CD14-positive monocyte (primary cell): ENCODE measurements around the gene TAS1R3. TPM values are rescaled to one million over a fixed set of nuclear protein-coding genes. Genes with fewer than 3 reads are reported as not detected.

Source experiments
- DNase-seq, 3 donors: peaks; one replicate each; pipeline ENCODE4 v3.0.0-alpha.2; 2011 to 2022
- H2AFZ ChIP-seq: 2 replicates; pipeline ENCODE4 v1.6.0; 2012; ENCODE audit warnings: mild to moderate bottlenecking, low read depth, low read length, inconsistent platforms; ENCODE audit not compliant: insufficient read depth, poor library complexity, severe bottlenecking
- H3K27ac ChIP-seq, 2 donors: 1 replicate in 1 of 2; 2 replicates in 1 of 2; pipeline ENCODE4 v1.5.1; 2012 to 2013; ENCODE audit warnings: low read length in 2 of 2, control low read depth in 1 of 2, inconsistent platforms in 1 of 2, low read depth in 1 of 2, mild to moderate bottlenecking in 1 of 2
- H3K27me3 ChIP-seq, 2 donors: one replicate each; pipeline versions ENCODE4 v1.6.0 to v1.6.1; 2011 to 2013; ENCODE audit warnings: low read length in 2 of 2; ENCODE audit not compliant: control insufficient read depth in 2 of 2, insufficient read depth in 2 of 2
- H3K36me3 ChIP-seq, 2 donors: replicated peaks in 1 of 2; 1 replicate in 1 of 2; 2 replicates in 1 of 2; pipeline versions ENCODE4 v1.5.1 to v1.6.1; 2012 to 2013; ENCODE audit warnings: low read length in 2 of 2, control low read depth in 1 of 2, inconsistent platforms in 1 of 2, mild to moderate bottlenecking in 1 of 2; ENCODE audit not compliant: insufficient read depth in 2 of 2, control insufficient read depth in 1 of 2
- H3K4me1 ChIP-seq, 2 donors: 1 replicate in 1 of 2; 2 replicates in 1 of 2; pipeline versions ENCODE4 v1.5.1 to v1.6.1; 2012 to 2013; ENCODE audit warnings: low read length in 2 of 2, control low read depth in 1 of 2, inconsistent platforms in 1 of 2, mild to moderate bottlenecking in 1 of 2, moderate library complexity in 1 of 2; ENCODE audit not compliant: insufficient read depth in 2 of 2, control insufficient read depth in 1 of 2
- H3K4me2 ChIP-seq: replicated peaks from 2 replicates; pipeline ENCODE3; 2012; ENCODE audit warnings: low read length, moderate library complexity, mild to moderate bottlenecking; ENCODE audit not compliant: poor library complexity, severe bottlenecking; ENCODE audit errors: extremely low read depth
- H3K4me3 ChIP-seq, 3 experiments: fragments of 200-600 bp in 1 of 3; sonication (generic) in 1 of 3; replicated peaks in 1 of 3; 1 replicate in 2 of 3; 2 replicates in 1 of 3; pipeline ENCODE4 v1.5.1; 2011 to 2013; ENCODE audit warnings: low read length in 3 of 3, mild to moderate bottlenecking in 3 of 3, control low read depth in 2 of 3, low read depth in 2 of 3, inconsistent platforms in 1 of 3, moderate library complexity in 1 of 3
- H3K79me2 ChIP-seq: 2 replicates; pipeline ENCODE4 v1.6.0; 2012; ENCODE audit warnings: mild to moderate bottlenecking, control low read depth, inconsistent platforms, low read length, moderate library complexity; ENCODE audit not compliant: insufficient read depth
- H3K9ac ChIP-seq: 2 replicates; pipeline ENCODE4 v1.6.0; 2017; ENCODE audit warnings: low read length, mild to moderate bottlenecking; ENCODE audit not compliant: insufficient read depth, poor library complexity, severe bottlenecking
- H3K9me3 ChIP-seq, 2 donors: replicated peaks in 1 of 2; 1 replicate in 1 of 2; 2 replicates in 1 of 2; pipeline versions ENCODE4 v1.5.1 to v1.6.1; 2012 to 2013; ENCODE audit warnings: low read length in 2 of 2, control low read depth in 1 of 2; ENCODE audit not compliant: control insufficient read depth in 1 of 2, insufficient read depth in 1 of 2
- H4K20me1 ChIP-seq: 2 replicates; pipeline ENCODE4 v1.6.0; 2012; ENCODE audit warnings: mild to moderate bottlenecking, low read length, control low read depth, moderate library complexity; ENCODE audit not compliant: insufficient read depth
- H3K27ac Mint-ChIP-seq, 7 donors: one replicate each; pipeline ENCODE4 v1.8.0; 2020; ENCODE audit warnings: mild to moderate bottlenecking in 7 of 7, mixed read lengths in 7 of 7, moderate library complexity in 6 of 7, inconsistent platforms in 2 of 7
- H3K27me3 Mint-ChIP-seq, 3 donors: one replicate each; pipeline ENCODE4 v1.8.0; 2021 to 2022; ENCODE audit warnings: low read depth in 3 of 3, mild to moderate bottlenecking in 3 of 3, mixed read lengths in 3 of 3, moderate library complexity in 3 of 3, inconsistent platforms in 1 of 3
- H3K36me3 Mint-ChIP-seq, 2 donors: one replicate each; pipeline ENCODE4 v1.8.0; 2020; ENCODE audit warnings: mixed read lengths in 2 of 2, inconsistent platforms in 1 of 2, mild to moderate bottlenecking in 1 of 2
- H3K4me1 Mint-ChIP-seq: one replicate; pipeline ENCODE4 v1.8.0; 2020; ENCODE audit warnings: mild to moderate bottlenecking, mixed read lengths
- H3K4me3 Mint-ChIP-seq, 2 donors: one replicate each; pipeline ENCODE4 v1.8.0; 2020; ENCODE audit warnings: mild to moderate bottlenecking in 2 of 2, mixed read lengths in 2 of 2, moderate library complexity in 1 of 2
- H3K9me3 Mint-ChIP-seq, 7 donors: one replicate each; pipeline ENCODE4 v1.8.0; 2020 to 2022; ENCODE audit warnings: mixed read lengths in 7 of 7, mild to moderate bottlenecking in 6 of 7, moderate library complexity in 6 of 7, inconsistent platforms in 2 of 7
- WGBS: methylation state at CpG from one replicate; pipeline ENCODE4 v1.1.5; 2013; ENCODE audit warnings: missing lambda C conversion rate; ENCODE audit not compliant: insufficient coverage; 5-methylcytosine and 5-hydroxymethylcytosine counted together
- intact Hi-C, 2 donors: fragments of 100-400 bp; cut with micrococcal nuclease; formaldehyde crosslinking; loops; one replicate each; pipeline versions ENCODE4 v1.15.0 to v1.15.1; 2023
- polyA plus RNA-seq, 3 donors: library from polyadenylated mRNA; depleted of rRNA in 1 of 3; unstranded in 2 of 3; stranded (reverse) in 1 of 3; fragments of 300-500 nt in 2 of 3; fragments of >200 nt in 1 of 3; fragmentation: Illumina TruSeq in 2 of 3; gene quantifications; 1 replicate in 2 of 3; 2 replicates in 1 of 3; pipeline ENCODE4 v1.2.3, GENCODE V29; 2012 to 2021
- TF ChIP-seq, protein P1 (sequence below): fragments of 200-600 bp; IDR thresholded peaks from one replicate; pipeline ENCODE4 v1.8.0; 2022; ENCODE audit warnings: antibody characterized with exemption, mild to moderate bottlenecking

The TAS1R3 gene
- polyA plus RNA-seq, 3 donors, result 0.45 TPM; not detected in 2

GRCh38 chr1:1284221-1285101 is 46.6 kb upstream of the TAS1R3 start:
- Histone ChIP-seq H3K4me3 (no peak overlapping the region), H2AFZ (no peak overlapping the region), H4K20me1 (no peaks in the 10 kb centered on the region), H3K9ac (no peak overlapping the region), H3K27ac (no peak overlapping the region), H3K27me3 (no peaks in the 10 kb centered on the region), H3K9me3 (no peaks in the 10 kb centered on the region), H3K79me2 (no peaks in the 10 kb centered on the region), H3K36me3 (no peaks in the 10 kb centered on the region), H3K4me2 (no peak overlapping the region), H3K4me1 (no peaks in the 10 kb centered on the region)
- Mint-ChIP-seq H3K4me3 (no peak overlapping the region), H3K4me1 (no peaks in the 10 kb centered on the region), H3K9me3 (peaks cover 0 to 5% (median 0%) of the 10 kb centered on the region in 7 donors), H3K27me3 (peaks cover 0 to 4% (median 1%) of the 10 kb centered on the region in 3 donors), H3K36me3 (no peaks in the 10 kb centered on the region), H3K27ac (no peak overlapping the region)
- intact Hi-C loops, result no loop called here
- WGBS, result 92% methylated on average over 27 of the region's 32 CpGs
- no peak for DNase-seq
- TF ChIP-seq, protein P1, sequence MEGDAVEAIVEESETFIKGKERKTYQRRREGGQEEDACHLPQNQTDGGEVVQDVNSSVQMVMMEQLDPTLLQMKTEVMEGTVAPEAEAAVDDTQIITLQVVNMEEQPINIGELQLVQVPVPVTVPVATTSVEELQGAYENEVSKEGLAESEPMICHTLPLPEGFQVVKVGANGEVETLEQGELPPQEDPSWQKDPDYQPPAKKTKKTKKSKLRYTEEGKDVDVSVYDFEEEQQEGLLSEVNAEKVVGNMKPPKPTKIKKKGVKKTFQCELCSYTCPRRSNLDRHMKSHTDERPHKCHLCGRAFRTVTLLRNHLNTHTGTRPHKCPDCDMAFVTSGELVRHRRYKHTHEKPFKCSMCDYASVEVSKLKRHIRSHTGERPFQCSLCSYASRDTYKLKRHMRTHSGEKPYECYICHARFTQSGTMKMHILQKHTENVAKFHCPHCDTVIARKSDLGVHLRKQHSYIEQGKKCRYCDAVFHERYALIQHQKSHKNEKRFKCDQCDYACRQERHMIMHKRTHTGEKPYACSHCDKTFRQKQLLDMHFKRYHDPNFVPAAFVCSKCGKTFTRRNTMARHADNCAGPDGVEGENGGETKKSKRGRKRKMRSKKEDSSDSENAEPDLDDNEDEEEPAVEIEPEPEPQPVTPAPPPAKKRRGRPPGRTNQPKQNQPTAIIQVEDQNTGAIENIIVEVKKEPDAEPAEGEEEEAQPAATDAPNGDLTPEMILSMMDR, result no peak

- intact Hi-C loops, result no loop called here
- no peaks in the 10 kb centered on the region for H3K9me3 ChIP-seq
- H3K27me3 ChIP-seq, result no peaks in the 10 kb centered on the region
- no peak overlapping the region for H3K4me3 ChIP-seq
- H3K27ac ChIP-seq, result no peak overlapping the region
- no peaks in the 10 kb centered on the region for H3K36me3 Mint-ChIP-seq
- no peaks in the 10 kb centered on the region for H3K4me1 ChIP-seq
- TF ChIP-seq, protein P1, result no peak
- H2AFZ ChIP-seq, result no peak overlapping the region
- H3K36me3 ChIP-seq, result no peaks in the 10 kb centered on the region
- WGBS, result 93% methylated on average over 22 of the region's 22 CpGs
- no peak overlapping the region for H3K4me2 ChIP-seq
- H3K9me3 Mint-ChIP-seq, result peaks cover 0 to 7% (median 0%) of the 10 kb centered on the region in 7 donors
- no peak overlapping the region for H3K4me3 Mint-ChIP-seq
- DNase-seq, result no peak
- H3K27me3 Mint-ChIP-seq, result peaks cover 0 to 4% (median 1%) of the 10 kb centered on the region in 3 donors
- H3K27ac Mint-ChIP-seq, result no peak overlapping the region
- no peaks in the 10 kb centered on the region for H3K79me2 ChIP-seq
- H3K9ac ChIP-seq, result no peak overlapping the region
- H4K20me1 ChIP-seq, result no peaks in the 10 kb centered on the region
- H3K4me1 Mint-ChIP-seq, result no peaks in the 10 kb centered on the region
These were observed 45.9 kb upstream of the TAS1R3 start for GRCh38 chr1:1285102-1285571.
